ENCODE measurements around the gene HCFC2. TPM values are rescaled to one million over a fixed set of nuclear protein-coding genes. Genes with fewer than 3 reads are reported as not detected.
"Not testable (repeated sequence)": the region's sequence is repeated elsewhere in the genome, so short reads cannot be mapped to it uniquely, and the experiment has no call there.

The HCFC2 gene
- total RNA-seq (66.3 TPM), polyA plus RNA-seq (13.7 TPM)

GRCh38 chr12:104064031-104064841 is at the start of gene HCFC2:
TSS of gene HCFC2 (plus strand) at chr12:104064531. CDS start at chr12:104064561, 30 bp downstream.
- Histone ChIP-seq H3K4me3 (ENCODE audit: low read depth, low read length) (peak within 1 kb of the TSS; percentile 92), H3K36me3 (ENCODE audit: insufficient read depth) (peaks cover 2% of the 10 kb centered on the region), H3K4me1 (ENCODE audit: insufficient read depth) (no peaks in the 10 kb centered on the region), H3K27ac (ENCODE audit: low read depth) (peak within 1 kb of the TSS; percentile 82)
- under 1% methylated on average over 74 of the region's 74 CpGs for WGBS
- peak; percentile 63 for DNase-seq (ENCODE audit: extremely low spot score)

- not testable (repeated sequence) for DNase-seq (ENCODE audit: extremely low spot score); H3K4me3 ChIP-seq (ENCODE audit: low read depth, low read length); H3K27ac ChIP-seq (ENCODE audit: low read depth); H3K4me1 ChIP-seq (ENCODE audit: insufficient read depth); H3K36me3 ChIP-seq (ENCODE audit: insufficient read depth)
- WGBS: 94% methylated on average over 1 of the region's 1 CpG
Measured at GRCh38 chr12:104021862-104022261, 42.5 kb upstream of the HCFC2 start.

- Histone ChIP-seq H3K4me1 (ENCODE audit: insufficient read depth) (no peaks in the 10 kb centered on the region), H3K36me3 (ENCODE audit: insufficient read depth) (no peaks in the 10 kb centered on the region), H3K27ac (ENCODE audit: low read depth) (no peak overlapping the region), H3K4me3 (ENCODE audit: low read depth, low read length) (no peak overlapping the region)
- no peak for DNase-seq (ENCODE audit: extremely low spot score)
- 53% methylated on average over 3 of the region's 3 CpGs for WGBS
Measured at GRCh38 chr12:104022786-104023185, 41.5 kb upstream of the HCFC2 start.

- H3K4me1 ChIP-seq (ENCODE audit: insufficient read depth): no peaks in the 10 kb centered on the region
- no peaks in the 10 kb centered on the region for H3K36me3 ChIP-seq (ENCODE audit: insufficient read depth)
- WGBS: 50% methylated on average over 2 of the region's 2 CpGs
- no peak overlapping the region for H3K27ac ChIP-seq (ENCODE audit: low read depth)
- no peak overlapping the region for H3K4me3 ChIP-seq (ENCODE audit: low read depth, low read length)
- DNase-seq (ENCODE audit: extremely low spot score): no peak
Measured at GRCh38 chr12:104023710-104024109, 40.6 kb upstream of the HCFC2 start.

- Histone ChIP-seq H3K4me3 (ENCODE audit: low read depth, low read length) (no peak overlapping the region), H3K36me3 (ENCODE audit: insufficient read depth) (no peaks in the 10 kb centered on the region), H3K27ac (ENCODE audit: low read depth) (no peak overlapping the region), H3K4me1 (ENCODE audit: insufficient read depth) (no peaks in the 10 kb centered on the region)
- WGBS: 95% methylated on average over 6 of the region's 6 CpGs
- no peak for DNase-seq (ENCODE audit: extremely low spot score)
Measured at GRCh38 chr12:104024348-104024747, 40.0 kb upstream of the HCFC2 start.

GRCh38 chr12:104025771-104026170 is 38.6 kb upstream of the HCFC2 start:
- WGBS: 97% methylated on average over 2 of the region's 2 CpGs
- H3K4me3 ChIP-seq (ENCODE audit: low read depth, low read length): no peak overlapping the region
- H3K27ac ChIP-seq (ENCODE audit: low read depth): no peak overlapping the region
- H3K36me3 ChIP-seq (ENCODE audit: insufficient read depth): no peaks in the 10 kb centered on the region
- no peaks in the 10 kb centered on the region for H3K4me1 ChIP-seq (ENCODE audit: insufficient read depth)
- no peak for DNase-seq (ENCODE audit: extremely low spot score)

- Histone ChIP-seq H3K36me3 (ENCODE audit: insufficient read depth) (no peaks in the 10 kb centered on the region), H3K4me3 (ENCODE audit: low read depth, low read length) (no peak overlapping the region), H3K4me1 (ENCODE audit: insufficient read depth) (no peaks in the 10 kb centered on the region), H3K27ac (ENCODE audit: low read depth) (no peak overlapping the region)
- DNase-seq (ENCODE audit: extremely low spot score): no peak
- 68% methylated on average over 5 of the region's 5 CpGs for WGBS
Measured at GRCh38 chr12:104026841-104027599, 37.3 kb upstream of the HCFC2 start.

GRCh38 chr12:104030596-104030995 is 33.7 kb upstream of the HCFC2 start:
- H3K36me3 ChIP-seq (ENCODE audit: insufficient read depth); H3K4me3 ChIP-seq (ENCODE audit: low read depth, low read length); H3K27ac ChIP-seq (ENCODE audit: low read depth); DNase-seq (ENCODE audit: extremely low spot score); H3K4me1 ChIP-seq (ENCODE audit: insufficient read depth): not testable (repeated sequence)
- 96% methylated on average over 10 of the region's 27 CpGs for WGBS

GRCh38 chr12:104036143-104036542 is 28.2 kb upstream of the HCFC2 start:
- not testable (repeated sequence) for DNase-seq (ENCODE audit: extremely low spot score); H3K27ac ChIP-seq (ENCODE audit: low read depth); H3K4me3 ChIP-seq (ENCODE audit: low read depth, low read length); H3K4me1 ChIP-seq (ENCODE audit: insufficient read depth); H3K36me3 ChIP-seq (ENCODE audit: insufficient read depth)
- WGBS: 95% methylated on average over 2 of the region's 2 CpGs

- WGBS: 88% methylated on average over 1 of the region's 1 CpG
- H3K36me3 ChIP-seq (ENCODE audit: insufficient read depth); DNase-seq (ENCODE audit: extremely low spot score); H3K4me3 ChIP-seq (ENCODE audit: low read depth, low read length); H3K27ac ChIP-seq (ENCODE audit: low read depth); H3K4me1 ChIP-seq (ENCODE audit: insufficient read depth): not testable (repeated sequence)
Measured at GRCh38 chr12:104039769-104040168, 24.6 kb upstream of the HCFC2 start.

GRCh38 chr12:104042580-104042979 is 21.8 kb upstream of the HCFC2 start:
- Histone ChIP-seq H3K27ac (ENCODE audit: low read depth) (no peak overlapping the region), H3K4me3 (ENCODE audit: low read depth, low read length) (no peak overlapping the region), H3K36me3 (ENCODE audit: insufficient read depth) (no peaks in the 10 kb centered on the region), H3K4me1 (ENCODE audit: insufficient read depth) (no peaks in the 10 kb centered on the region)
- WGBS: 89% methylated on average over 1 of the region's 1 CpG
- no peak for DNase-seq (ENCODE audit: extremely low spot score)

- 86% methylated on average over 3 of the region's 3 CpGs for WGBS
- H3K36me3 ChIP-seq (ENCODE audit: insufficient read depth): no peaks in the 10 kb centered on the region
- no peak overlapping the region for H3K4me3 ChIP-seq (ENCODE audit: low read depth, low read length)
- DNase-seq (ENCODE audit: extremely low spot score): no peak
- H3K27ac ChIP-seq (ENCODE audit: low read depth): no peak overlapping the region
- H3K4me1 ChIP-seq (ENCODE audit: insufficient read depth): no peaks in the 10 kb centered on the region
Measured at GRCh38 chr12:104044158-104044557, 20.2 kb upstream of the HCFC2 start.

- Histone ChIP-seq H3K36me3 (ENCODE audit: insufficient read depth) (no peaks in the 10 kb centered on the region), H3K27ac (ENCODE audit: low read depth) (no peak overlapping the region), H3K4me3 (ENCODE audit: low read depth, low read length) (no peak overlapping the region), H3K4me1 (ENCODE audit: insufficient read depth) (no peaks in the 10 kb centered on the region)
- DNase-seq (ENCODE audit: extremely low spot score): no peak
- 89% methylated on average over 4 of the region's 4 CpGs for WGBS
Measured at GRCh38 chr12:104046306-104046705, 18.0 kb upstream of the HCFC2 start.

- Histone ChIP-seq H3K4me3 (ENCODE audit: low read depth, low read length) (peak overlapping the region; percentile 17), H3K27ac (ENCODE audit: low read depth) (no peak overlapping the region), H3K36me3 (ENCODE audit: insufficient read depth) (no peaks in the 10 kb centered on the region), H3K4me1 (ENCODE audit: insufficient read depth) (no peaks in the 10 kb centered on the region)
- DNase-seq (ENCODE audit: extremely low spot score): no peak
- WGBS: 60% methylated on average over 5 of the region's 5 CpGs
Measured at GRCh38 chr12:104048162-104048561, 16.2 kb upstream of the HCFC2 start.

Data from urinary bladder (tissue), 4 donors.